ENCODE results near the gene FAM136A. TPM values are rescaled to one million over a fixed set of nuclear protein-coding genes. Genes with fewer than 3 reads are reported as not detected.

FAM136A gene
- total RNA-seq (39.7 TPM), polyA plus RNA-seq (ENCODE audit: insufficient read depth in 1 of 8, insufficient read length in 8 of 8, low replicate concordance in 1 of 8) (10 to 100 TPM; 34.4 to 41.7 (median 37.0) TPM)
- long read RNA-seq, donor 1, transcript FAM136A-201 (3 exons, 1,810 nt) = major isoform, 9 of 9 reads
- long read RNA-seq, donor 1, partial matches to known transcripts = 0 of 9 reads
- long read RNA-seq, donor 1, other reads (novel, unspliced or antisense) = 0 of 9 reads
- long read RNA-seq, donor 2, partial matches to known transcripts = 0 of 1 reads
- long read RNA-seq, donor 2, other reads (novel, unspliced or antisense) = 0 of 1 reads
- long read RNA-seq, donor 3, transcript FAM136A-201 (3 exons, 1,810 nt) = major isoform, 21 of 21 reads
- long read RNA-seq, donor 3, partial matches to known transcripts = 0 of 21 reads
- long read RNA-seq, donor 3, other reads (novel, unspliced or antisense) = 0 of 21 reads
- long read RNA-seq, donor 4, transcript FAM136A-201 (3 exons, 1,810 nt) = major isoform, 21 of 21 reads
- long read RNA-seq, donor 4, partial matches to known transcripts = 0 of 21 reads
- long read RNA-seq, donor 4, other reads (novel, unspliced or antisense) = 0 of 21 reads
- long read RNA-seq, donor 5, transcript FAM136A-201 (3 exons, 1,810 nt) = major isoform, 33 of 41 reads
- long read RNA-seq, donor 5, partial matches to known transcripts = 6 of 41 reads
- long read RNA-seq, donor 5, other reads (novel, unspliced or antisense) = 0 of 41 reads
- long read RNA-seq, donor 6, transcript FAM136A-201 (3 exons, 1,810 nt) = major isoform, 40 of 41 reads
- long read RNA-seq, donor 6, partial matches to known transcripts = 0 of 41 reads
- long read RNA-seq, donor 6, other reads (novel, unspliced or antisense) = 0 of 41 reads
- long read RNA-seq, donor 7, transcript FAM136A-201 (3 exons, 1,810 nt) = major isoform, 24 of 25 reads
- long read RNA-seq, donor 7, partial matches to known transcripts = 0 of 25 reads
- long read RNA-seq, donor 7, other reads (novel, unspliced or antisense) = 0 of 25 reads
- long read RNA-seq, donor 8, transcript FAM136A-201 (3 exons, 1,810 nt) = major isoform, 13 of 14 reads
- long read RNA-seq, donor 8, partial matches to known transcripts = 0 of 14 reads
- long read RNA-seq, donor 8, other reads (novel, unspliced or antisense) = 0 of 14 reads
- long read RNA-seq, donor 9, transcript FAM136A-201 (3 exons, 1,810 nt) = major isoform, 11 of 12 reads
- long read RNA-seq, donor 9, partial matches to known transcripts = 0 of 12 reads
- long read RNA-seq, donor 9, other reads (novel, unspliced or antisense) = 0 of 12 reads
- long read RNA-seq, donor 10, transcript FAM136A-201 (3 exons, 1,810 nt) = major isoform, 34 of 35 reads
- long read RNA-seq, donor 10, partial matches to known transcripts = 0 of 35 reads
- long read RNA-seq, donor 10, other reads (novel, unspliced or antisense) = 0 of 35 reads
- long read RNA-seq, donor 11, transcript FAM136A-201 (3 exons, 1,810 nt) = major isoform, 10 of 13 reads
- long read RNA-seq, donor 11, partial matches to known transcripts = 0 of 13 reads
- long read RNA-seq, donor 11, other reads (novel, unspliced or antisense) = 0 of 13 reads

DNA sequence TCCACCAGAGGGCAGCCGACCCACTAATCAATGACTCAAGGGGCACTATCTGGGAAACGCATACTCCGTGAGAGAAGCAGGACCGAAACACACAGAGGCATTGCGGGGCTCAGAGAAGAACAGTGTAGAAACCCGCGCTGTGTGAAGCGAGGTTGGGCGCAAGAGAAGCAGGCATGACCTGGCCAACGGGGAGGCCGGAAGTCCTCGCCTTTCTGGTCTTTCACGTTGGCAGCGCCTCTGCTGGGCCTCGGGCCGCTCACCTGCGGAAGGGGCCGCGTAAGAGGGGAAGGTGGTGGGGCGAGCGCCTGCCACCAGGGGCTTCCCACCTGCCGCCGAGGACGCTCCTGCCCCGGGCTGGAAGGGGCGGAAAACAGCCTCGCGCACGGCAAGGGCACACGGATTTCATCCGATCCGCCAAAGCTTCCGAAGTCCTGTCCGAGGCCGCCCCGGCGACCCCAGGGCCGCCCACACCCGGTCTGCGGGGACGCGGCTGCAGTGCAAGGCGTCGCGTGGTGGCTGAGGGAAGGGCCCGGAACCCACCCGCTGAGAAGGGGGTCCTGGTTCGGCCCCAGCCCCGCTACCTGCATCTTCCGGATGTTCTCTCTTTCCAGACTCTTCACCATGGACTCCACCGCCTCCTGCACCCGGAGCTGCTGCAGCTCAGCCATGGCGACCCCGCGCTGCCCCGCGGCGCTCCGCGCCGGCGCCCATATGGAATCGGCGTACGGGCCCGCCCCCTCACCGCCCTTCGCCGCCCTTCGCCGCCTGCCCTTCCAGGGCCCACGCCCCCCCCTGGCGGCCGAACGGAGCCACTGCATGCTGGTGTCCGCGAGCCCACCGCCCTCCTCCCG is at the start of gene FAM136A:
Gene FAM136A, minus strand, starts transcription at position 724 of the 851 bp plus-strand sequence. Its CDS starts 56 bp downstream, at position 668.
- Histone ChIP-seq H3K4me1 (ENCODE audit: control insufficient read depth, insufficient read depth, low read length) (peaks cover 10% of the 10 kb centered on the region), H3K4me3 (ENCODE audit: low read length) (peak within 1 kb of the TSS; percentile 78), H3K27me3 (ENCODE audit: control insufficient read depth, insufficient read depth, low read length) (no peaks in the 10 kb centered on the region), H3K36me3 (ENCODE audit: control insufficient read depth, insufficient read depth, low read length) (peaks cover 27% of the 10 kb centered on the region), H3K9me3 (replicated peaks; ENCODE audit: control insufficient read depth, low read depth, low read length) (no peaks in the 10 kb centered on the region), H3K27ac (ENCODE audit: low read length) (peak within 1 kb of the TSS; percentile 82)
- WGBS (ENCODE audit: insufficient coverage) = under 1% methylated on average over 69 of the region's 79 CpGs
- DNase-seq = peak; percentile 90

GRCh38 chr2:70349921-70350685 is 48.2 kb upstream of the FAM136A start:
- no peaks in the 10 kb centered on the region for H3K4me1 ChIP-seq (ENCODE audit: control insufficient read depth, insufficient read depth, low read length)
- no peak for DNase-seq
- H3K27ac ChIP-seq (ENCODE audit: low read length) = no peak overlapping the region
- H3K36me3 ChIP-seq (ENCODE audit: control insufficient read depth, insufficient read depth, low read length) = no peaks in the 10 kb centered on the region
- peaks cover 7% of the 10 kb centered on the region for H3K27me3 ChIP-seq (ENCODE audit: control insufficient read depth, insufficient read depth, low read length)
- no peak overlapping the region for H3K4me3 ChIP-seq (ENCODE audit: low read length)
- no CpG with 5 or more reads among the region's 3 CpGs for WGBS (ENCODE audit: insufficient coverage)
- H3K9me3 ChIP-seq (replicated peaks; ENCODE audit: control insufficient read depth, low read depth, low read length) = no peaks in the 10 kb centered on the region

DNA sequence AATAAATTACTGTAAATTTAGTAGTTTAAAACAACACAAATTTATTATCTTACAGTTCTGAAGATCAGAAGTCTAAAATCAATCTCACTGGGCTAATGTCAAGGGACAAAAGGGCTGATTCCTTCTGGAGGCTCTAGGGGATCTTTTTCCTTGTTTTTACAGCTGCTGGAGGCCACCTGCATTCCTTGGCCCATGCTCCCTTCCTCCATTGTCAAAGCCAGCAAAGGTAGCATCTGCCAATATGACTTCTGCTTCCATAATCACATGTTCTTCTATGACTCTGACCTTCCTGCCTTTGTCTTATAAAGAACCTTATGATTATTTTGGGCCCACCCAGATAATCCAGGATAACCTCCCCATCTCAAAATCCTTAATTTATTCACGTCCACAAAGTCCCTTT is 46.0 kb upstream of the FAM136A start:
- no peaks in the 10 kb centered on the region for H3K36me3 ChIP-seq (ENCODE audit: control insufficient read depth, insufficient read depth, low read length)

GRCh38 chr2:70344195-70344594 is 42.3 kb upstream of the FAM136A start:
- Histone ChIP-seq H3K4me1 (ENCODE audit: control insufficient read depth, insufficient read depth, low read length) (no peaks in the 10 kb centered on the region), H3K27me3 (ENCODE audit: control insufficient read depth, insufficient read depth, low read length) (peaks cover 9% of the 10 kb centered on the region), H3K27ac (ENCODE audit: low read length) (no peak overlapping the region), H3K9me3 (replicated peaks; ENCODE audit: control insufficient read depth, low read depth, low read length) (no peaks in the 10 kb centered on the region), H3K36me3 (ENCODE audit: control insufficient read depth, insufficient read depth, low read length) (no peaks in the 10 kb centered on the region), H3K4me3 (ENCODE audit: low read length) (no peak overlapping the region)
- DNase-seq = no peak
- WGBS (ENCODE audit: insufficient coverage) = 0% methylated on average over 1 of the region's 1 CpG

More for the DNA sequence above, 46.0 kb upstream of the FAM136A start:
- no peak overlapping the region for H3K4me3 ChIP-seq (ENCODE audit: low read length)
- H3K9me3 ChIP-seq (replicated peaks; ENCODE audit: control insufficient read depth, low read depth, low read length) = no peaks in the 10 kb centered on the region
- H3K27me3 ChIP-seq (ENCODE audit: control insufficient read depth, insufficient read depth, low read length) = peaks cover 7% of the 10 kb centered on the region
- no peaks in the 10 kb centered on the region for H3K4me1 ChIP-seq (ENCODE audit: control insufficient read depth, insufficient read depth, low read length)
- no peak for DNase-seq
- H3K27ac ChIP-seq (ENCODE audit: low read length) = no peak overlapping the region
- WGBS (ENCODE audit: insufficient coverage) = no CpG with 5 or more reads among the region's 1 CpG

- H3K4me1 ChIP-seq (ENCODE audit: control insufficient read depth, insufficient read depth, low read length) = no peaks in the 10 kb centered on the region
- no peak overlapping the region for H3K4me3 ChIP-seq (ENCODE audit: low read length)
- H3K36me3 ChIP-seq (ENCODE audit: control insufficient read depth, insufficient read depth, low read length) = no peaks in the 10 kb centered on the region
- H3K9me3 ChIP-seq (replicated peaks; ENCODE audit: control insufficient read depth, low read depth, low read length) = no peaks in the 10 kb centered on the region
- no peak for DNase-seq
- H3K27me3 ChIP-seq (ENCODE audit: control insufficient read depth, insufficient read depth, low read length) = peaks cover 5% of the 10 kb centered on the region
- no peak overlapping the region for H3K27ac ChIP-seq (ENCODE audit: low read length)
Measured at GRCh38 chr2:70341477-70341765, 39.6 kb upstream of the FAM136A start.

DNA sequence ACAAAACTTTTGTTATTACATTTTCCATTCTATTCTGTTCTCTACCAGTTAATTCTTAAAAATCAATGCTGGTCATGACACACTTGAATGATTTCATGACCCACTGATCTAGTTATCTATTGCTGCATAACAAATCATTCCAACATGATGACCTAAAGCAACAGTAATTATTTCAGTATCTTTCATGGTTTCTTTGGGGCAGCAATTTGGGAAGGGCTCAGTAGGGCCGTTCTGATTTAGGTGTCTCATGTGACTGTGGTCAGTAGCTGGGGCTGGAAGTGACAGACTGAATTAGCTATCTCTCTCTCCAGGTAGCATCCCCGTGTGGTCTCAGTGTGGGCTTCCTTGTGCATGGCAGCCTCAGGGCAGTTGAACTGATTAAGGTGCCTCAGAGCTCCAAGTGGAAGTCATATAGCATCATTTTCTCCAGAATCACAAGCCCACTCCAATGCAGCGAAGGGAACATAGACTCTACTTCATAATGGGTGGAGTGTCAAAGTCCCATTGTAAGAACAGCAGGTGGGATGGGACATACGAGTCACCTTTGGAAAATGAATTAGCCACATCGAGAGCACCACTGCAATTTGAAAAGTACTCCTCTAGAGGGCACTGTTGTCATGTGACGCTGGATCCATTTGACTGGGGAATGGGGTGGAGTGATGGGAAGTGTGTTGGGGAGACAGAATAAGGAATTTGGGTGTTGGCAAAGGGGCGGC is 39.1 kb upstream of the FAM136A start:
- 3% methylated on average over 4 of the region's 7 CpGs for WGBS (ENCODE audit: insufficient coverage)
- Histone ChIP-seq H3K27me3 (ENCODE audit: control insufficient read depth, insufficient read depth, low read length) (peaks cover 5% of the 10 kb centered on the region), H3K4me1 (ENCODE audit: control insufficient read depth, insufficient read depth, low read length) (no peaks in the 10 kb centered on the region), H3K9me3 (replicated peaks; ENCODE audit: control insufficient read depth, low read depth, low read length) (no peaks in the 10 kb centered on the region), H3K36me3 (ENCODE audit: control insufficient read depth, insufficient read depth, low read length) (no peaks in the 10 kb centered on the region), H3K4me3 (ENCODE audit: low read length) (no peak overlapping the region), H3K27ac (ENCODE audit: low read length) (no peak overlapping the region)
- DNase-seq = peak; percentile 24

DNA sequence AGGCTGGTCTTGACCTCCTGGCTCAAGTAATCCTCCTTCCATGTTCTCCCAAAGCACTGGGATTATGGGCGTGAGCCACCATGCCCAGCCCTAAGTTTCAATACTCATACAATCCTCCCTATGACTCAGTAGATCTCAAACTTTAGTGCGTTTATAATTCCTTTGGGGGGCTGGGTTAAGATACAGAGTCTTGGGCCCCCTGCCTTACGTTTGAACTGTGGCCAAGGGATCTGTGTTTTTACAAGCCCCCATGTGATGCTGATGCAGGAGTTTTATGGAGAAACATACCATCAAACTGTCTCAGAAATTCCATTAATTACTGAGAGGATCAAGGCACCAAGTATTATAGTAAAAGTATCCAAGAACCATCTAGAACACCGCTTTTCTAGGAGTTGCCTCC is 38.2 kb upstream of the FAM136A start:
- WGBS (ENCODE audit: insufficient coverage) = 70% methylated on average over 1 of the region's 4 CpGs
- H3K4me1 ChIP-seq (ENCODE audit: control insufficient read depth, insufficient read depth, low read length) = no peaks in the 10 kb centered on the region
- H3K27ac ChIP-seq (ENCODE audit: low read length) = no peak overlapping the region
- no peaks in the 10 kb centered on the region for H3K36me3 ChIP-seq (ENCODE audit: control insufficient read depth, insufficient read depth, low read length)
- peaks cover 2% of the 10 kb centered on the region for H3K27me3 ChIP-seq (ENCODE audit: control insufficient read depth, insufficient read depth, low read length)
- DNase-seq = no peak
- H3K4me3 ChIP-seq (ENCODE audit: low read length) = no peak overlapping the region
- H3K9me3 ChIP-seq (replicated peaks; ENCODE audit: control insufficient read depth, low read depth, low read length) = no peaks in the 10 kb centered on the region

DNA sequence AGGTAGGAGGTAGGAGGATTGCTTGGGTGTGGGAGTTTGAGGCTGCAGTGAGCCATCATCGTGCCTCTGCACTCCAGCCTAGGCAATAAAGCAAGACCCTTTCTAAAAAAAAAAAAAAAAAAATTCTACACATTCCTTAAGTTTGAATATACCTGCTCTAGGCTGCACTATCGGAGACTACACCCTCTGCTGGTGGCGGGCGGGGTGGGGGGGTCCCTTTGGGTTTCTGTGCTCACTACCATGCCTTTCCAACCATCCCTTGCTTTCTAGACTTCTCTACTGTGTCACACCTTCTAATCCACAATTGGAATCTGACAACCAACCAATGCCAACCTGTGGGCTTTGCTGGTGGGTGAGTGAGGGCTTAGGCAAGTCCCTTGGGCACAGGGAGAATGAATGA is 34.7 kb upstream of the FAM136A start:
- Histone ChIP-seq H3K4me3 (ENCODE audit: low read length) (no peak overlapping the region), H3K27me3 (ENCODE audit: control insufficient read depth, insufficient read depth, low read length) (peaks cover under 1% of the 10 kb centered on the region), H3K36me3 (ENCODE audit: control insufficient read depth, insufficient read depth, low read length) (no peaks in the 10 kb centered on the region), H3K27ac (ENCODE audit: low read length) (no peak overlapping the region), H3K9me3 (replicated peaks; ENCODE audit: control insufficient read depth, low read depth, low read length) (no peaks in the 10 kb centered on the region), H3K4me1 (ENCODE audit: control insufficient read depth, insufficient read depth, low read length) (no peaks in the 10 kb centered on the region)
- no peak for DNase-seq
- WGBS (ENCODE audit: insufficient coverage) = no CpG with 5 or more reads among the region's 4 CpGs
